ENCODE measurements around the gene ABCC4.

GRCh38 chr13:95327190-95327589 lies 25.9 kb upstream of the ABCC4 start:
- TF ChIP-seq CTCF (conservative IDR thresholded peaks at IDR 0.05) (no peak), EZH2 (IDR thresholded peaks at IDR 0.05; ENCODE audit: low read depth) (no peak)

Data from PC-9 (cell line).